K562 (cell line): ENCODE results near the gene PRKAG2. TPM values are rescaled to one million over a fixed set of nuclear protein-coding genes. Genes with fewer than 3 reads are reported as not detected.

Experiments used
- ATAC-seq: fragments of 200-7000 bp; cut with Tn5 transposase; 3 replicates; pipeline ENCODE4 v1.9.1; 2020; ENCODE audit warnings: moderate library complexity
- BruUV-seq: library from RNA; stranded (reverse); fragments of 400-500 nt; replicated peaks from 2 replicates; lab custom pipeline; 2021; lab: Mats Ljungman, UMichigan
- CTCF ChIA-PET: fragments of 300-600 bp; formaldehyde crosslinking; extraction: SDS; loops from one replicate; lab custom pipeline; 2021; ENCODE audit warnings: low intra/inter-chr PET ratio; lab: Yijun Ruan, JAX
- POLR2A ChIA-PET: fragments of 300-600, 350-650 bp; sonication (Branson Sonifier 250); formaldehyde crosslinking; extraction: SDS; loops from one replicate; lab custom pipeline; 2021; ENCODE audit warnings: antibody characterized with exemption, inconsistent platforms; lab: Yijun Ruan, JAX
- DNase-seq, 4 experiments: peaks; one replicate each; pipeline versions ENCODE4 v3.0.0 to v3.0.0-alpha.2; 2011 to 2018; ENCODE audit warnings: low spot score in 3 of 4, mixed read lengths in 3 of 4; ENCODE audit errors: extremely low read depth in 1 of 4
- FAIRE-seq: peaks from 2 replicates; lab custom pipeline; 2011; peaks lifted over from hg19 to GRCh38; lab: Jason Lieb, UNC
- H2AFZ ChIP-seq: 2 replicates; pipeline ENCODE4 v1.6.0; 2011; ENCODE audit warnings: low read depth, low read length, control low read depth, inconsistent platforms
- H3K27ac ChIP-seq: fragments of 200-600 bp; 3 replicates; pipeline ENCODE4 v1.8.0; 2011; ENCODE audit warnings: low read depth, mild to moderate bottlenecking, control low read depth, inconsistent platforms, low read length, moderate library complexity, mixed read lengths; ENCODE audit errors: extremely low read depth
- H3K27me3 ChIP-seq, 2 experiments: fragments of 300-600 bp in 1 of 2; 2 replicates in 1 of 2; 3 replicates in 1 of 2; pipeline versions ENCODE4 v1.6.0 to v1.8.0; 2011; ENCODE audit warnings: inconsistent platforms in 2 of 2, low read length in 2 of 2, mild to moderate bottlenecking in 1 of 2, mixed read lengths in 1 of 2, moderate library complexity in 1 of 2; ENCODE audit not compliant: control insufficient read depth in 2 of 2, insufficient read depth in 2 of 2
- H3K36me3 ChIP-seq: fragments of 300-600 bp; 3 replicates; pipeline ENCODE4 v1.8.0; 2011; ENCODE audit warnings: mild to moderate bottlenecking, low read length, inconsistent platforms; ENCODE audit not compliant: control insufficient read depth, insufficient read depth
- H3K4me1 ChIP-seq, 2 experiments: fragments of 200-600 bp in 1 of 2; replicated peaks in 1 of 2; 2 replicates in 1 of 2; 3 replicates in 1 of 2; pipeline versions ENCODE4 v1.5.1 to v1.8.0; 2011; ENCODE audit warnings: inconsistent platforms in 2 of 2, low read length in 2 of 2, mild to moderate bottlenecking in 1 of 2, mixed read lengths in 1 of 2, moderate library complexity in 1 of 2; ENCODE audit not compliant: control insufficient read depth in 2 of 2, insufficient read depth in 2 of 2
- H3K4me2 ChIP-seq: 2 replicates; pipeline ENCODE4 v1.6.1; 2011; ENCODE audit warnings: low read length, control low read depth, inconsistent platforms, mixed read lengths; ENCODE audit not compliant: insufficient read depth
- H3K4me3 ChIP-seq: fragments of 200-600 bp; sonication (generic), shearing (Covaris generic); 2 replicates; pipeline ENCODE4 v1.5.1; 2016; ENCODE audit warnings: control low read depth, inconsistent platforms
- H3K79me2 ChIP-seq: fragments of 200-600 bp; 3 replicates; pipeline ENCODE4 v1.8.0; 2011; ENCODE audit warnings: low read length, inconsistent platforms; ENCODE audit not compliant: control insufficient read depth, insufficient read depth
- H3K9ac ChIP-seq, 2 experiments: 2 replicates each; pipeline versions ENCODE4 v1.6.0 to v1.6.1; 2011; ENCODE audit warnings: low read depth in 2 of 2, low read length in 2 of 2, control low read depth in 1 of 2, inconsistent platforms in 1 of 2, mild to moderate bottlenecking in 1 of 2, mixed read lengths in 1 of 2; ENCODE audit not compliant: insufficient read depth in 1 of 2
- H3K9me1 ChIP-seq: one replicate; pipeline ENCODE4 v1.6.0; 2011; ENCODE audit warnings: inconsistent platforms, mild to moderate bottlenecking, low read length, moderate library complexity; ENCODE audit not compliant: control insufficient read depth, insufficient read depth
- H3K9me3 ChIP-seq: replicated peaks from 2 replicates; pipeline ENCODE4 v1.5.1; 2011; ENCODE audit warnings: low read depth, low read length, inconsistent platforms; ENCODE audit not compliant: control insufficient read depth, insufficient read depth
- H4K20me1 ChIP-seq: replicated peaks from 2 replicates; pipeline ENCODE4 v1.6.1; 2011; ENCODE audit warnings: low read length, inconsistent platforms, mixed read lengths; ENCODE audit not compliant: control insufficient read depth, insufficient read depth
- FOXO4 ChIP-seq: fragments of 450-650 bp; formaldehyde crosslinking; IDR thresholded peaks from 2 replicates; pipeline ENCODE4 v1.4.0; 2020; ENCODE audit warnings: mild to moderate bottlenecking, moderate library complexity
- GABPB1 ChIP-seq: sonication (generic); formaldehyde crosslinking; IDR thresholded peaks from 2 replicates; pipeline ENCODE4 v1.8.0; 2022; ENCODE audit warnings: mild to moderate bottlenecking, missing genetic modification reagents
- PYGO2 ChIP-seq: fragments of 450-650 bp; IDR thresholded peaks from 2 replicates; pipeline ENCODE4 v1.6.1; 2016; ENCODE audit warnings: mild to moderate bottlenecking, missing genetic modification characterization, moderate library complexity, missing compliant biosample characterization
- ZNF316 ChIP-seq: fragments of 450-650 bp; IDR thresholded peaks from 2 replicates; pipeline ENCODE4 v1.6.1; 2016
- ZNF740 ChIP-seq, 3 experiments: fragments of 200-800 bp in 1 of 3; sonication (Bioruptor generic) in 1 of 3; sonication (generic) in 1 of 3; formaldehyde crosslinking in 1 of 3; IDR thresholded peaks; 2 replicates each; pipeline versions ENCODE4 v1.6.1 to v1.8.0; 2016 to 2022; ENCODE audit warnings: mild to moderate bottlenecking in 2 of 3, missing compliant biosample characterization in 2 of 3, missing genetic modification characterization in 2 of 3, missing genetic modification reagents in 1 of 3
- WGBS: fragments of 100-300 bp; shearing (Covaris generic); methylation state at CpG from one replicate; pipeline ENCODE4 v1.1.6; 2016; ENCODE audit warnings: low coverage, mixed read lengths; ENCODE audit not compliant: insufficient coverage; ENCODE audit errors: missing lambda C conversion rate; 5-methylcytosine and 5-hydroxymethylcytosine counted together
- in situ Hi-C: fragments of 300-500 bp; cut with MboI; formaldehyde crosslinking; loops from 4 replicates; pipeline ENCODE4 v1.15.0; 2018; ENCODE audit warnings: inconsistent platforms, mixed read lengths
- intact Hi-C: fragments of 100-400 bp; cut with micrococcal nuclease; formaldehyde crosslinking; loops from 2 replicates; pipeline ENCODE4 v1.14.2; 2022
- polyA plus RNA-seq, 8 experiments: library from polyadenylated mRNA; depleted of rRNA in 4 of 8; stranded (reverse) in 5 of 8; unstranded in 3 of 8; fragments of >200 nt; fragmentation: Nextera tagmentation in 2 of 8; fragmentation: Illumina TruSeq in 1 of 8; extraction: Ambion mirVana in 2 of 8; extraction: Trizol in 1 of 8; gene quantifications; 2 replicates each; pipeline versions ENCODE4 v1.2.1 to v1.2.3, GENCODE V29; 2011 to 2014; ENCODE audit warnings: inconsistent platforms in 1 of 8, missing spikeins in 1 of 8
- total RNA-seq, 7 experiments: library from RNA; depleted of rRNA in 6 of 7; stranded (reverse); fragments of >200 nt in 6 of 7; fragmentation: Illumina TruSeq in 2 of 7; extraction: Trizol in 2 of 7; gene quantifications; 2 replicates each; pipeline versions ENCODE4 v1.2.1 to v1.2.3, GENCODE V29; 2011 to 2021; ENCODE audit warnings: low replicate concordance in 1 of 7

The PRKAG2 gene
- total and polyA plus RNA-seq, 9 of the 15 experiments (the other 6 are each of a cell fraction or from before 2014, with no cell fraction given), result 0.99 to 5.6 (median 3.3) TPM

GRCh38 chr7:151735186-151735850 is 141.6 kb downstream of the PRKAG2 start:
- Histone ChIP-seq H3K27me3 (peaks cover 37 to 75% of the 10 kb centered on the region in 2 experiments), H3K36me3 (no peaks in the 10 kb centered on the region), H3K9ac (no peak overlapping the region), H3K4me1 (peaks cover 0 to 3% of the 10 kb centered on the region in 2 experiments; a peak in 1 of 5 replicates), H3K4me3 (no peak overlapping the region), H3K27ac (no peak overlapping the region), H2AFZ (no peak overlapping the region), H3K79me2 (no peaks in the 10 kb centered on the region), H3K9me1 (no peaks in the 10 kb centered on the region), H4K20me1 (no peaks in the 10 kb centered on the region; the same call in none of the 2 replicates), H3K9me3 (peaks cover 2% of the 10 kb centered on the region), H3K4me2 (no peak overlapping the region)
- intact Hi-C loops, result no loop called here
- ChIA-PET POLR2A (interaction anchor here (0.6 to 1.4 kb wide), 4 partner anchors 10 to 148 kb away, joined by 3 to 7 read pairs (median 4); no protein-coding TSS in a partner anchor), CTCF (no interaction called here)
- BruUV-seq, result no TSS peak
- 0% methylated on average over 9 of the region's 9 CpGs for WGBS
- no peak for TF ChIP-seq PYGO2 (tag)
- TF ChIP-seq ZNF740 (CRISPR knock-in tag; IDR thresholded peaks at IDR 0.05), result no peak
- no peak for TF ChIP-seq ZNF740 (tag; IDR thresholded peaks at IDR 0.05)
- no peak for TF ChIP-seq GABPB1
- TF ChIP-seq ZNF316, result no peak
- TF ChIP-seq FOXO4, result no peak
- DNase-seq (no peak), ATAC-seq (no peak), FAIRE-seq (no peak)
- in situ Hi-C loops, result no loop called here
